HG02943 (cell line): Measurements from ENCODE around the gene PRR3.
A peak's percentile ranks its signal among the peaks of the same experiment; 100 is the strongest.

Experiments
- ATAC-seq: cut with Tn5 transposase; IDR thresholded peaks from one replicate; pipeline ENCODE4 v1.9.1; 2021; ENCODE audit warnings: mild to moderate bottlenecking, low read depth, moderate library complexity; ENCODE audit not compliant: unreplicated experiment

PRR3 gene

GRCh38 chr6:30533460-30534294 lies 23.4 kb upstream of the PRR3 start:
- no peak for ATAC-seq

GRCh38 chr6:30537931-30538330 lies 19.2 kb upstream of the PRR3 start:
- no peak for ATAC-seq

GRCh38 chr6:30541515-30542403 lies 15.3 kb upstream of the PRR3 start:
- no peak for ATAC-seq

- no peak for ATAC-seq
Measured at GRCh38 chr6:30542404-30542725, 14.7 kb upstream of the PRR3 start.

GRCh38 chr6:30542915-30543314 lies 14.2 kb upstream of the PRR3 start:
- ATAC-seq: no peak

- no peak for ATAC-seq
Measured at GRCh38 chr6:30543821-30544220, 13.3 kb upstream of the PRR3 start.

GRCh38 chr6:30544666-30545272 lies 12.3 kb upstream of the PRR3 start:
- no peak for ATAC-seq

- ATAC-seq: no peak
Measured at GRCh38 chr6:30547454-30547853, 9.6 kb upstream of the PRR3 start.

- no peak for ATAC-seq
Measured at GRCh38 chr6:30548375-30548774, 8.7 kb upstream of the PRR3 start.

GRCh38 chr6:30554404-30554803 lies 2.7 kb upstream of the PRR3 start:
- no peak for ATAC-seq

GRCh38 chr6:30554962-30555815 lies 1.9 kb upstream of the PRR3 start:
- no peak for ATAC-seq

- no peak for ATAC-seq
Measured at GRCh38 chr6:30555816-30556065, 1.4 kb upstream of the PRR3 start.

GRCh38 chr6:30556066-30556905 lies 809 bp upstream of the PRR3 start, which contains the start of gene GNL1:
Gene GNL1 (minus strand): TSS chr6:30556489. CDS start chr6:30556203, 286 bp downstream.
- ATAC-seq: peak; percentile 64

- ATAC-seq: no peak
Measured at GRCh38 chr6:30557683-30557981, 537 bp downstream of the PRR3 start.

GRCh38 chr6:30560930-30561329 lies 3.8 kb downstream of the PRR3 start:
- no peak for ATAC-seq

GRCh38 chr6:30562470-30563425 lies 5.7 kb downstream of the PRR3 start:
- no peak for ATAC-seq

- ATAC-seq: no peak
Measured at GRCh38 chr6:30564114-30564513, 7.0 kb downstream of the PRR3 start.

- ATAC-seq: no peak
Measured at GRCh38 chr6:30565772-30566171, 8.7 kb downstream of the PRR3 start.

- no peak for ATAC-seq
Measured at GRCh38 chr6:30568245-30568644, 11.2 kb downstream of the PRR3 start.
